Smooth muscle cell (in vitro differentiated cells): ENCODE data around the gene GRPEL2. TPM values are rescaled to one million over a fixed set of nuclear protein-coding genes. Genes with fewer than 3 reads are reported as not detected.

Experiments
- DNase-seq: peaks from one replicate; lab custom pipeline; 2025; ENCODE audit not compliant: unreplicated experiment; lab: John Stamatoyannopoulos, UW
- H2AFZ ChIP-seq: fragments of 200-600 bp; sonication (generic); 2 replicates; pipeline ENCODE4 v1.6.0; 2016; ENCODE audit warnings: antibody characterized with exemption, low read depth, mild to moderate bottlenecking
- H3F3A ChIP-seq: fragments of 200-600 bp; sonication (generic); 2 replicates; pipeline ENCODE4 v1.6.0; 2017; ENCODE audit warnings: antibody characterized with exemption, low read depth
- H3K27ac ChIP-seq: fragments of 200-600 bp; sonication (generic); 2 replicates; pipeline ENCODE4 v1.5.1; 2016; ENCODE audit warnings: low read depth, mild to moderate bottlenecking
- H3K27me3 ChIP-seq: fragments of 200-600 bp; sonication (generic); 2 replicates; pipeline ENCODE4 v1.6.1; 2016; ENCODE audit warnings: low read depth, mild to moderate bottlenecking
- H3K36me3 ChIP-seq: fragments of 200-600 bp; sonication (generic); 2 replicates; pipeline ENCODE4 v1.5.1; 2016; ENCODE audit warnings: low read depth
- H3K4me1 ChIP-seq: fragments of 200-600 bp; sonication (generic); 2 replicates; pipeline ENCODE4 v1.5.1; 2016; ENCODE audit warnings: low read depth
- H3K4me2 ChIP-seq: fragments of 200-600 bp; sonication (generic); 2 replicates; pipeline ENCODE4 v1.6.0; 2016; ENCODE audit warnings: mild to moderate bottlenecking
- H3K4me3 ChIP-seq: fragments of 200-600 bp; sonication (generic); 2 replicates; pipeline ENCODE4 v1.5.1; 2016; ENCODE audit warnings: mild to moderate bottlenecking
- H3K79me2 ChIP-seq: fragments of 200-600 bp; sonication (generic); 2 replicates; pipeline ENCODE4 v1.6.0; 2016; ENCODE audit warnings: low read depth, mild to moderate bottlenecking
- H3K9ac ChIP-seq: fragments of 200-600 bp; sonication (generic); 2 replicates; pipeline ENCODE4 v1.6.0; 2016; ENCODE audit warnings: low read depth
- H3K9me3 ChIP-seq: fragments of 200-600 bp; sonication (generic); replicated peaks from 2 replicates; pipeline ENCODE4 v1.5.1; 2016; ENCODE audit warnings: low read depth
- H4K20me1 ChIP-seq: fragments of 200-600 bp; sonication (generic); 2 replicates; pipeline ENCODE4 v1.6.0; 2016; ENCODE audit warnings: low read depth
- CTCF ChIP-seq: fragments of 200-600 bp; sonication (generic); IDR thresholded peaks from 2 replicates; pipeline ENCODE4 v1.5.1; 2017; ENCODE audit warnings: borderline replicate concordance, mild to moderate bottlenecking, antibody characterized with exemption; ENCODE audit not compliant: insufficient read depth, poor library complexity, severe bottlenecking
- WGBS: methylation state at CpG from one replicate; pipeline ENCODE4 v1.1.7; 2016; ENCODE audit warnings: low lambda C conversion rate; 5-methylcytosine and 5-hydroxymethylcytosine counted together
- polyA plus RNA-seq: library from polyadenylated mRNA; unstranded; fragments of >200 nt; fragmentation: Nextera tagmentation; extraction: Ambion mirVana; gene quantifications from 2 replicates; pipeline ENCODE4 v1.2.1, GENCODE V29; 2016
- total RNA-seq: library from RNA; depleted of rRNA; stranded (reverse); fragments of >200 nt; gene quantifications from 2 replicates; pipeline ENCODE4 v1.2.3, GENCODE V29; 2014

The GRPEL2 gene
- total and polyA plus RNA-seq, 2 experiments from 2014 or later, result 5.2 to 13.0 TPM

- H3K36me3 ChIP-seq, result no peaks in the 10 kb centered on the region
- H3K9me3 ChIP-seq, result no peaks in the 10 kb centered on the region
- no peaks in the 10 kb centered on the region for H4K20me1 ChIP-seq
- no peak for DNase-seq
- H3K4me1 ChIP-seq, result peaks cover 17% of the 10 kb centered on the region
- no peak overlapping the region for H3K9ac ChIP-seq
- no peak overlapping the region for H3K4me2 ChIP-seq
- WGBS, result 76% methylated on average over 5 of the region's 5 CpGs
- no peak for TF ChIP-seq CTCF
- no peak overlapping the region for H2AFZ ChIP-seq
- peaks cover 15% of the 10 kb centered on the region for H3K79me2 ChIP-seq
- H3K27me3 ChIP-seq, result no peaks in the 10 kb centered on the region
- H3F3A ChIP-seq, result no peaks in the 10 kb centered on the region
- no peak overlapping the region for H3K4me3 ChIP-seq
- no peak overlapping the region for H3K27ac ChIP-seq
Measured at GRCh38 chr5:149378241-149378820, 33.0 kb downstream of the GRPEL2 start.

GRCh38 chr5:149379177-149379761 is 34.0 kb downstream of the GRPEL2 start, which contains the start of gene IL17B:
IL17B (minus strand) TSS chr5:149379292; CDS start chr5:149379225, 67 bp downstream.
- no peak for TF ChIP-seq CTCF
- Histone ChIP-seq H3K79me2 (peaks cover 15% of the 10 kb centered on the region), H2AFZ (no peak within 1 kb of the TSS), H3K27me3 (no peaks in the 10 kb centered on the region), H3K27ac (no peak within 1 kb of the TSS), H4K20me1 (no peaks in the 10 kb centered on the region), H3K4me1 (peaks cover 17% of the 10 kb centered on the region), H3K4me3 (no peak within 1 kb of the TSS), H3K9ac (no peak within 1 kb of the TSS), H3K9me3 (no peaks in the 10 kb centered on the region), H3F3A (no peaks in the 10 kb centered on the region), H3K4me2 (no peak within 1 kb of the TSS), H3K36me3 (no peaks in the 10 kb centered on the region)
- DNase-seq, result no peak
- 93% methylated on average over 22 of the region's 22 CpGs for WGBS

DNA sequence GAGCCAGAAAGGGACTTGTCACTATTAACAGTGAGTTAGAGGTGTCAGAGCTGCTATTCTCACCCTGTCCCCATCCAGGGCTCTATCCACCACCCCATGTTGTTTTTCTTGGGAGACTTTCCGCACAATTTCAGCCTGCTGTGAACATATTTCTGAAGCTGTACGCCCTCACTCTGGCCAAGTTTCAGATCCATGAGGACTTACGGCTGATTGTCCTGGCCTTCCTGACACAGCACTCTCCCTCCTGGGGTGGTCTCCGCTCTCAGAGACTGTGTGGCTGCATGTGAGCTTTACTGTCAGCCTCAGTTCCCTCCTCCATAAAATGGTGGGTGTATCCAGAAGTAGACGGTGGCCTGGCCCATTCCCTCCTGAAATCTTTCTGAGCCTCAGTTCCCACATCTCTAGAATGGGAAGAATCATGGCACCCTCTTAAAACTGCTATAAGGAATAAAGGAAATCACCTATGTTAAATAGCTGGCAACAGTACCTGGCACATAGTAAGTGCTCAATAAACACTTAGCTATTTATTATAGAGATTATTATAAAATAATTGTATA is 34.6 kb downstream of the GRPEL2 start:
- H3K27me3 ChIP-seq, result no peaks in the 10 kb centered on the region
- H2AFZ ChIP-seq, result no peak overlapping the region
- no peak overlapping the region for H3K4me3 ChIP-seq
- H3K9ac ChIP-seq, result no peak overlapping the region
- no peaks in the 10 kb centered on the region for H4K20me1 ChIP-seq
- WGBS, result 94% methylated on average over 5 of the region's 5 CpGs
- H3K9me3 ChIP-seq, result no peaks in the 10 kb centered on the region
- no peaks in the 10 kb centered on the region for H3K36me3 ChIP-seq
- H3K79me2 ChIP-seq, result peaks cover 15% of the 10 kb centered on the region
- DNase-seq, result no peak
- H3K27ac ChIP-seq, result no peak overlapping the region
- H3F3A ChIP-seq, result no peaks in the 10 kb centered on the region
- TF ChIP-seq CTCF, result no peak
- peaks cover 17% of the 10 kb centered on the region for H3K4me1 ChIP-seq
- H3K4me2 ChIP-seq, result no peak overlapping the region
